Right lobe of liver (tissue), 4 donors: ENCODE data around the gene PATZ1.

Source experiments
- POLR2A ChIP-seq: fragments of 450-650 bp; IDR thresholded peaks from one replicate; pipeline ENCODE4 v1.6.1; 2017; ENCODE audit warnings: antibody characterized with exemption, mild to moderate bottlenecking
- TF ChIP-seq, protein P1 (sequence below), 4 donors: fragments of 200-600 bp in 3 of 4; fragments of 450-650 bp in 1 of 4; IDR thresholded peaks; one replicate each; pipeline versions ENCODE4 v1.5.1 to v1.8.0; 2016 to 2022; ENCODE audit warnings: antibody characterized with exemption in 4 of 4, mild to moderate bottlenecking in 2 of 4
- donor health status: DM: no; HTN: no; CAD: no.
- donor health status: DM: no; HTN: no; CAD: no.
- donor health status: DM: no; HTN: yes; CAD: no.

DNA sequence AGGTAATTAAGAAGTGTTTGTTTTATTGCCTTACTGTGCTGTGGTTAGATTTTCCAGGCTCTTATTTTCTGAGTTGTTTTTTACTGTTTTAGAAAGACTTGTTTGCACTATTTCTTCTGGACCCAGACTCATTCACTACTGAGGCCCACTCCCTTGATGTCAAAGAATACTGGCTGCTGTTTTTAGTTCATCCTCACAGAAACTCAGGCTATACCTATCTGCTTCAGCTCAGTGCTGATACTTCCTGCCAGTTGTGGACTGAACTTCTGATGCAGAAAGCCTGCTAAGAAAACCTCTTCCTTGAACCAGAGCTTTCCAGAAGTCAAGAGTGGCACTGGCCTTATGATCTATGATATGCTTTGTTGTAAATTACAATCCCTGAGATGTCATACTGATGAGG, 38.0 kb downstream of the PATZ1 start:
- TF ChIP-seq, protein P1, sequence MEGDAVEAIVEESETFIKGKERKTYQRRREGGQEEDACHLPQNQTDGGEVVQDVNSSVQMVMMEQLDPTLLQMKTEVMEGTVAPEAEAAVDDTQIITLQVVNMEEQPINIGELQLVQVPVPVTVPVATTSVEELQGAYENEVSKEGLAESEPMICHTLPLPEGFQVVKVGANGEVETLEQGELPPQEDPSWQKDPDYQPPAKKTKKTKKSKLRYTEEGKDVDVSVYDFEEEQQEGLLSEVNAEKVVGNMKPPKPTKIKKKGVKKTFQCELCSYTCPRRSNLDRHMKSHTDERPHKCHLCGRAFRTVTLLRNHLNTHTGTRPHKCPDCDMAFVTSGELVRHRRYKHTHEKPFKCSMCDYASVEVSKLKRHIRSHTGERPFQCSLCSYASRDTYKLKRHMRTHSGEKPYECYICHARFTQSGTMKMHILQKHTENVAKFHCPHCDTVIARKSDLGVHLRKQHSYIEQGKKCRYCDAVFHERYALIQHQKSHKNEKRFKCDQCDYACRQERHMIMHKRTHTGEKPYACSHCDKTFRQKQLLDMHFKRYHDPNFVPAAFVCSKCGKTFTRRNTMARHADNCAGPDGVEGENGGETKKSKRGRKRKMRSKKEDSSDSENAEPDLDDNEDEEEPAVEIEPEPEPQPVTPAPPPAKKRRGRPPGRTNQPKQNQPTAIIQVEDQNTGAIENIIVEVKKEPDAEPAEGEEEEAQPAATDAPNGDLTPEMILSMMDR (IDR thresholded peaks at IDR 0.05), result no peak
- no peak for TF ChIP-seq POLR2A
